HG02759 (cell line): Measurements from ENCODE around the gene CLTCL1.
"Not testable (repeated sequence)": the region's sequence is repeated elsewhere in the genome, so short reads cannot be mapped to it uniquely, and the experiment has no call there.

ENCODE experiments used
- ATAC-seq: cut with Tn5 transposase; IDR thresholded peaks from one replicate; pipeline ENCODE4 v1.9.1; 2021; ENCODE audit warnings: mild to moderate bottlenecking, moderate library complexity; ENCODE audit not compliant: unreplicated experiment

The CLTCL1 gene

DNA sequence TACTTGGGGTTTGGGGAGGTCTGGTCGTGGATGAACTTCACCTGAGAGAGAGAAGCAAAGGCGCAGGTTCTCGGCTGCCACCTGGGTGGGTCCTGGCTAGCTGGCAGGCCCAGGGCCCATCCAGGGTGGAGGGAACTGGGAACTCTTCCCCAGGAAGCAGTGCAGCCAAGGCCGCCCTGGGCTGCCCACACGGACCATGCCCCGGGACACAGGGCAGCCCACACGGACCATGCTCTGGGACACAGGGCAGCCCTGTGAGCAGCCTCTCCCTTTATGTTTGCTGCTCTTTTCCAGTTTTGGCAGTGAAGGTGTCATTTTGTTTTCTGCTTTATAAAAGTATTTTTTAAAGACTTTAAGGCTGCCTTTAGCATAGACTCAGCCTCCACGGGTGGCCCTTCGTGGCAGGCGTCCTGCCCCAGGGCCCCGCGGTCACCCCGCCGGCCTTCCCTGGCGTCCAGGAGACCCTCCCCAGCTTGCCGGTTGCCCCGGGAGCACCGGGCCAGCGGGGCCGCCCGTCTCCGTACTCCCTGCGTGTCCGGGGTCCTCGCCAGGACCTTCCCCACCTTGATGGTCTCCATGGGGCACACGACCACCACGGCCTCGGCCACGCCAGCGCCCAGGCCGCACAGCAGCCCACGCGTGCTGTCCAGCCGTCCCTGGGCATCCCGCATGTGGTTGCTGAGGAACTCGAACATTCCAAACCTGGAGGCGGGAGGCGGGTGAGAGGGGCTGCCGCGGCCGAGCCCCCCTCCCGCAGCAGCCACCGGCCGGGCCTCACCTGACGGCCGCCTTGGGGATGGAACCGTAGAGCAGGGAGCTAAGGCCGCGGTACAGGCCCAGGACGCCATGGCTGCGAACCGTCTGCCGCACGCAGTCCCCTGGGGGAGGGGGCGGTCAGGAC, 114.1 kb downstream of the CLTCL1 start:
- no peak for ATAC-seq

DNA sequence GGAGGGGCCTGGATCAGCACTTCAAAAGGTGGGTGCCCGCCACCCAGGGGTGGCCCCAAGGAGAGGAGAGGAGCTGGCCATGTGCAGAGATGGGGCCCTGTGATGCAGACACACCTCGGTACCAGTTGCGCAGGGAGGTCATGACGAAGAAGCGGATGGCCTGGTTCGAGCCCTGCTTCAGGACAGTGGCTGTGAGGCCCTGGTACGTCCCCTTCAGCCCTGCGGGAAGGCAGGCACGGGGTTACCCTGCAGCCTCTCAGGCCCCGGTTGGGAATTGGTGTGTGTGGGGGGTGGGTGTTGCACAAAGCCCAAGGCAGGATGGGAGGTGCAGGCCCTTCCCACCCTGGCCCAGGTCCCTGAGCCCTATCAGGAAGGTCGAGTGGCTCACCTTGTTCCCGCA, 114.8 kb downstream of the CLTCL1 start:
- no peak for ATAC-seq

DNA sequence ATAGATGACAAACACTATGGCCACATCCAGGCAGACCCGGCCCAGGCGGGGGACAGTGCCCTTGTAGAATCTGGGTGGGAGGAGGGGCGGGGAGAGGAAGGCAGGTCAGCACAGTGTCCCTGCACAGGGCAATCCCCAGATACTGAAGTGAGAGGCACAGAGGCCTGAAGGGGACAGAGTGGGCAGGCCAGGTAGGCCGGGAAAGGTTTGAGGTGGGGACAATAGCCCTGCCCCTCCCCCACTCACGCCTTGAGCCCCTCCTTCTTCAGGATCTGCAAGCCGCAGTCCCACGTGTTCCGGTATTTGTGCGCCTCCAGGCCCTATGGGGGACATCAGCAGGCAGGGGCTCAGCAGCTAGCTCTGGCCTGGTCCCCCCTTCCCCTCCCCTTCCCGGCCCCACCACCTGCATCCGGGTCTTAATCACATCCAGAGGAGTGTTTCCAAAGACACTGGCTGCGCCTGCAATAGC, 115.3 kb downstream of the CLTCL1 start:
- no peak for ATAC-seq

DNA sequence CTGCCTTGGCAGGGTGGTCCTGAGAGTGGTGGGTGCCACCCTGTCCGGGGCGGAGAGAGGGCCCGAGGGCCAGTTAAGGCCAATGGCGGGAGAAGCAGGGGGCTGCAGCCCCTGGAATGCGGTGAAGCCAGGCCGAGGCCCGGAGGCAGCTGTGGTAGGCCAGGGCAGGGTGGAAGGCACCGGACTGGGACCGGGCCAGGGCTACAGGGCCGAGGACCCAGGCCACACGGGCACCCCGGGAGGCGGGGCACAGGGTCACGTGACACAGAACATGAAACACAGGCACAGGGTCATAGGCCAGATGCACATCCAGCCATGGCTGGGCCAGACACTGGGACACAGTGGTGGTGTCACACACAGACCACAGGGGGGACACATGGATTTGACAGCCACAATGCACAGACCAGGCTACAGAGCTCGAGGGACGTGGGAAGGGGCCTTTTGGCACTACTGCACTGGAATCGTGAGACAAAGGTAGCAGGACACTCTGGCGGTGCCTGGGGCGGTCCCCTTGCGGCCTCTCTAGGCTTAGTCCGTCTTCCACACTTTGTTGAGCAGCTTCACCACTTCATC, 115.8 kb downstream of the CLTCL1 start:
- no peak for ATAC-seq

DNA sequence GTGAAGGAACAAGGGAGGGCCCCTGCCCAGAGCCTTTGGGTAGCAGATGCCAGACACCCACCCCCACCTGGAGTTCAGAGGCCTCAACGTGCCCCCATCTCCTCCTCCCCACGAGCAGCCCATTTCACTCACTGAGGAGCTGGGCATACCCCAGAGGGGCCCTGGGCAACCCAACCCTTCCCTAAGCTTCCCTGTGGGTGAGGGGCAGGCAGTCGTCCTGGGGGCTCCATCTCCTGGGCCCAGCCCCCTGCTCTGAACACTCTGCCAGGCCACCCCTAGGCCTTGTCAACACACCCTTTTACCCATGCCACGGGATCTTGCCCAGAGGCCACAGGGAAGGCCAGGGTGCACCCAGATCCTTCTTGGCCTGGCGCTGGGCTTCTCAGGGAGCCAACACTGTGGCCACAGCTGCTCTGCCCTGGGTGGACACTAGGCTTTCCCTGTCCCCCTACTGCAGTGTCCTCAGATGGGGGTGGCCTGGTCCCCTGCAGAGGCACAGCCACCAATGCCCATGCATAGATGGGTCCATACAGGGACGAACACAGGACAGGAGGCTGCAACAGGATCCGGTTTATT, 116.4 kb downstream of the CLTCL1 start:
- no peak for ATAC-seq

DNA sequence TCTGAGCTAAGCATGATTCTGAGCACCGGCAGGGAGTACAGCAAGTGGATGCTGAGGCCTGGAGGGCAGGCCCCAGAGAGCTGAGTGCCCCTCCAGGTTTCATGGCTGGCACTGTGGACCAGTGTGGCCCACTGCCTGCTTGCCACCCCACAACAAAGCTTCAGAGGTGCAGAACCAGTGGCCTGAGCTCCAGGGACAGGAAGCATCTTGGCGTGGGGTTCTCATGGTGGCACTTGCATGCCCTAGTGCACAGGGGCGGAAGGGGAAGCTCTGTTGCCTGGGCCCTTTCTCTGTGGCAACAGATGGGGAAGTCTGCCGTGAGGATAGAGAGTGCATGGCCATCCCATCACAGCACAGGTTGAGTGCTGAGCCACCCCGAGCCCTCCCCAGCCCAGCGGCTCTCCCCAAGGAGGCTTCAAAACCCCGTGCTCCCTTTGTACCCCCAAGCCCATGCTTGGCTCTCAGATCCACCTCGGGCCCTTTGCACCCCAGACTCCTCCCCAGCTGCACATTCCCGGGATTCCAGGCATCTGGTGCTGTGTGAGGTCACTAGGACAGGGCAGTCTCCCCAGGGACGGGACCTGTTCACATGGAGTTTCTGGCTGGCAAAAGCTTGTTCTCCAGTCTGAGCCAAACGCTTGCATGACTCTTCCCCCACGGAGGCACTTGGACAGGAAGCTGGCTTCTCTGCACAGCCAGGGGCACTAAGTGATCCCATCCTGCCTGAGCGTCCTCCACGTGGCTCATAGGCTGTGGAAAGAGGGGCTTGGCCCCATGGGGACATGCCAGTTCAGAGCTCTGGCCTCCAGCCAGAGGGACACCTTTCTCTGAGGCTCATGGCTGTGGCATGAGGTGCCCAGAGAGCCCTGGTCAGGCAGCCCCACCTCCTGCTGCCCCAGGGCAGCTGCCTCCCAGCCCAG, 117.2 kb downstream of the CLTCL1 start:
- no peak for ATAC-seq

DNA sequence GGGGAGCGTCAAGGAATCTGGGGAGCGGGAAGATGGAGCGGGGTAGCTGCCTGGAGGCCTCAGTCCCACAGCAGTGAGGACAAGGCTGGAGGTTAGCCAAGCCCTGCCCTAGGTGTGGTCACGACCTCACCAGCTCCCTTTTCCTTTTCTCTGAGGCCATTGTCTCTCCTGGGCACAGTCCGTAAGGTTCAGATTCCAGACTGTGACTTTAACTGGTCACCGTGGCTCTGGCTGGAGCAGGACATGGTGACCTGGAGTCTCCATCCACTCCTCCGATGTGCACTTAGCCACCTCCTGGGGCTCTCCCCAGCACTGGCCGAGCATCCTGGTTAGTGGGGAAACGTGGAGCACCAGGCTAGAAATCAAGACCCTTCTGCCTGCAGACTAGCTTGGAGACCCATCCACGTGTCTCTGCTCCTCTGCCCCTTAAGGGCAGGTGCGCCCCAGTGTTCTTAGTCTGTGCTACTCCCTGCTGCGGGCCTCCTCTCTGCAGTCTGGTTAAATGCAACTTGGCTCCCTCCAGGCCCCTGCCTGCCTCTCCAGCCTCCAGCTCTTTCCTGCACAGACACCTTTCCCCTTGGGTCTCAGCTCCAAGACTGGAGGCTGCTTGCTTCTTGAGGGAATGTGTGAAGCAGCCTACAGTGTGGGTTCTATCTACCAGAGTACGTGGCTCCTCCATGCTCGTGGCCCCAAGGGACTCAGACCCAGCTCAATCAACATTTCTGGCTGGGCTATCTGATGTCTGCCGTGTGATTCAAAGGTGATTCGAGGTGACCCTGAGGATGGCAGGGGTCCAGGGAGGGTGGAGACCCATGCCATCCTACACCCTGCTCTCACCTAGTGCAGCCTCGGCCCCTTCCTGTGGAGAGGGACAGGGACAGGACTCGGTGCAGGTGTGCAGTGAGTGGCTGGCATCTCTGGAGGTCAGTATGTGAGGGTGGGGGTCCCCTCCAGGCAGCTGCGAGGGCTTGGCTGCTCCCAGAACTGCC, 118.2 kb downstream of the CLTCL1 start:
- ATAC-seq: no peak

DNA sequence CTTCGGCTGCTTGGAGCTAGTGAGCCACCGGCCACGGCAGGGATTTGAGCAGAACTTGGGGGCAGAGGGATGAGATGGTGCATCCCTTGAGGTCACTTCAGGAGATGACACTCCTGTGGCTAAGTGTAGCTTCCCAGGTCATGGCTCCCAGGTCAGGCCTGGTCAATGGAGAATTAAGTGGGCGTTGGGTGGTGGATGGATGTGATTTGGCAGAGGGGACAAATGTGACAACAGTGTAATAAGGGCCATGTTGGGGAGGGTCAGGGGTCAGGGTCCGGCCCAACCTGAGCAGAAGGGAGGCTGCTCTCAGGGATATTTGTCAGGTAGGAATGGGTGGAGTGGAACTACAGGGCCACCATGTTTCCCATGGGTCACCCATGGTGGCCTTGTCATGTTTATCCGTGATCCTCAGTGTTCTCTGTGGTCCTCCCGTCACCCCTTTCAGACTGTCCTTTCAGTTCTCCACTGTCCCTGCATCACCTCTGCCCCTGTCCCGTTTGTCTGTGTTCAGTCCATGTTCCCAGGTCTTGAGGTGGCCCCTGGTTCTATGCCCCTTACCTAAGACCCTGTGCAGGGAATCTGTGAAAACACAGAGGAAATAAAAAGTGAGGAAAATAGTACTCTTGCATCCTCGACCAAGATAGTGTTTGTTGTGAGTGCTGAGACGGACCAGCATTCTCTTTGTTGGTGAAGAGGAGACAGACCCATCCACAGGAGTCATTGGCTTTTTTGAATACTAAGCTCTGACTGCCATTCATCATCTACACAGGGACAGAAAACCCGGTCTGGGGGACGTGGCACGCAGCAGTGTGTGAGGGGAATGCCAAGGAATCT, 119.1 kb downstream of the CLTCL1 start:
- ATAC-seq: no peak

DNA sequence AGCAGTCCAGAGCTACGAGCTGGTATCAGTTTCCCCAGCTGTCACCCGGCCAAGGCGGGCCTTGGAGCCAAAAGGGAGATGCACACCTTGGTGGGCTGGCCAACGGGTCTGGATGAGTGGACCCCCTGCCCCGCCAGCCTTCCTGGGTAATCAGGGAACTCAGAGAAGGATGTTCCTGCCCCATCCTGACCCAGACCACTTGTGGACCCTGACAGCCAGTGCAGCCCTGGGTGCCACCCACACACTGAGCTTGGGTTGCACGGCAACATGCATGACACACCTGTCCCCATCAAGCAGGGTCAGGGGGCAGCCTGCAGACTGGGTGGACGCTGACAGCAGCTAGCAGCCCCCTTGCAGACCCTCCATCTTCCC, 121.6 kb downstream of the CLTCL1 start:
- ATAC-seq: no peak

DNA sequence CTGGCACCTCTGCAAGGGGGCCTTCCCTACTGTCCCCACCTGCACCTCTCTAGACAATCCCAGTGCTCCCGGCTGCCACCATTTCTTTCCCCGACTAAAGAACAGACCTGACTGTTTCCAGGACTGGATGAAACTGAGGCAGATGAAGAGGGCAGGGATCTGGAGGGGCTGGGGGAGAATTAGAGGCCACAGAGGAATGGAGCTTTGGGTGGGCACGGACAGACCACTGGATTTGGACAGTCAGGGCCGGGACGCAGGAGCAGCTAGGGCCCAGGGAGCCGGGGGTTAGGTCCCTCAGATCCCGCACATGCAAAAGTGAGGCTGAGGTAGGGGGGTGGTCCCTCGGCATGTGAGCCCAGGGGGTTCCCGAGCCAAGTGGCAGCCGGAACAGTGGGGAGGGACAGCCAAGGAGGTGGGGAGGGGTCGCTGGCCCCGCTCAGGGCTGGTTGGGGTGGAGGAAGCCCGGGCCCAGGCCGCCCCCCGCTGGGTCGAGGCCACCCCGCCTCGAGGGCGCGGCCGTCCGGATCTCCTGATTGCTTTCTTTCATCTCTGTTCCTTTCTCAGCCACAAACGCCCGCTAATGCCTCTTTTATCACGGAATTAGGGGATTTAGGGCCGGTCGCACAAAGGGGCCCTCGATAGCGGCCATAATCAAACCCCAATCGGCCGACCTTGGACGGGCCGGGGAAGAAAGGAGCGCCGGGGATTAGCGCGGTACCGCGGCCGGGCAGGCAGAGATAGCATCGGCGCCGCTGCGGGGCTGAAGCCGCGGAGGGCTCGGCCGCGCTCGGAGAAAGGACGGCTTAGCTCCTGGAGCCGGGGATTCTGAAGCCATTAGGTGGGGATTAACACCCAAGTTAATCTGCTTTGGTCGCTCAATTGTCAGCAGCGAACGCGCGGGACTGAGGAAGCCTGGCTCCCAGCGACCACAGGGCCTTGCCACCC, 122.2 kb downstream of the CLTCL1 start:
- no peak for ATAC-seq

DNA sequence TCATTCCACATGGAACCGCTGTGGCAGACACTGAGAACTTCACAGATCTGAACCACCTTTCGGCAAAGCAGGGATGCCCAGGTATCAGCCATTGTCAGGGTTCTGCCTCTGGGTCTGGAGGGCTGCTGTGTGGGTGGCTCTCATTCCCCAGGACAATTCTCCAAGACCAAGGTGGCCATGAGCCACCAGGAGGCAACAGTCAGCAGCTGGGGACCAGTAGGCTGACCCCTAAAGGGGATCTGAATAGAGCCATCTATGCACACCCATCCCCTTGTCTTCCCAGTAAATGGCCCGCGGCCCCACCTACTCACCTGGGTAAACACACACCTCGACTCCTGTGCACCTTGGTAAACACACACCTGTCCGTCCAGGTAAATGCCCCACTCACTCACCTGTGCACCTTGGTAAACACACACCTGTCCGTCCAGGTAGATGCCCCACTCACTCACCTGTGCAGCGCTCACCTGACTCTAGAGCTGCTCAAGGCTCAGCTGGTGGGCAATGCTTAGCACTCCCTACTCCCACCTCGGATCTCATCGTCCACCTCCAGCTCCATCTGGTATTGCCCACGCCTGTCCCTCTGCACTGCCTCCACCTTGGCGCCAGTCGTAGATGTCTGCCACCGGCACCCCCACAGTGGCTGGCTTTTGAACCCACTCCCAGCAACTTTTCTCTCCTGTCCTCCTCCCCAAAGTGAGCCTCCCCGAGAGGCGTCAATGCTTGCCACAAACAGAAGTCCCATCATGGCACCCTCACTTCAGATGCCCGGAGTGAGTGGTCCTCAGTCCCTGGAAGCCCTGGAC, 123.2 kb downstream of the CLTCL1 start:
- no peak for ATAC-seq

DNA sequence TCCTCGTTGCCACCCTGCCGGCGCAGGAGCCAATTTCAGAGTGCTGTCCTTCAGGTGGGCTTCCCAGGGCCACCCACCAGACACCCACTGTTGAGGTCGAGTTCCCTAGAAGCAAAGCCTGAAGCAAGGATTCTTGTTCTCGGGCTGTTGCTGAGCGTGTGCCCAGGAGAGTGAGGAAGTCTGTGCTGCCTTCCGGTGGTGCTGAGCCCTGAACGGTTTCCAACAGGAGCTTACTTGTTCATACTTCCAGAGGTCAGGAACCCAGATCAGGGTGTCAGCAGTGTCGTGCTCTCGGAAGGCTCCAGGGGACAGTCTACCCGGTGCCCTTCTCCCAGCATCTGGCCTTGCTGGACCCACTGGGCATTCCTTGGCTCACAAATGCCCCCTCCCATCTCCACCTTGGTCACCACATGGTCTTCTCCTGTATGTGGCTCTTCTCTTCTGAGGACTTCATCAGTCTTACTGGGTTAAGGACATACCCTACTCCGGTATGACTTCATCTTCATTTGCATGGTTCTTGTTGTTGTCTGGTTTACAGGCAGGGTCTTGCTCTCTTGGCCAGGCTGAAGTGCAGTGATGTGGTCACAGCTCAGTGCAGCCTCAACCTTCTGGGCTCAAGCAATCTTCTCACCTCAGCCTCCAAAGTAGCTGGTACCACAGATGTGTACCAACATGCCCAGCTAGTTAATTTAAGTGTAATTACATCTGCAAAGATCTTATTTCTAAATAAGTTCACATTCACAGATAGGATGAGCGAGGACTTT, 124.2 kb downstream of the CLTCL1 start:
- ATAC-seq: no peak

DNA sequence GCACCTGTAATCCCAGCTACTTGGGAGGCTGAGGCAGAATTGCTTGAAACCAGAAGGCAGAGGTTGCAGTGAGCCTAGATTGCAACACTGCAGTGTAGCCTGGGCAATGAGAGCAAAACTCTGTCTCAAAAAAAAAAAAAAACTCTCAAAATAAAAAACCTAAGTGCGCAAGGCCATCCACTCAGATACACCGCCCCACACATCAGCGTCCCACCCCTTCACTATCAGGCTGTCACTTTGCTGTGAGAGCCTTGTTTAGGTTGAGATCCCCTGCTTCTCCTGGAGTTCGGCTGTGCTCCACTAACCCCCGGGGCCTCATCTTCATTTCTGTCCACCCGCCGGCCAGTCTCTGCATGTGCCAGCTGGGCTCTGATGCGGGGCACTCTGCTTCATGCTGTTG, 125.1 kb downstream of the CLTCL1 start:
- ATAC-seq: no peak

DNA sequence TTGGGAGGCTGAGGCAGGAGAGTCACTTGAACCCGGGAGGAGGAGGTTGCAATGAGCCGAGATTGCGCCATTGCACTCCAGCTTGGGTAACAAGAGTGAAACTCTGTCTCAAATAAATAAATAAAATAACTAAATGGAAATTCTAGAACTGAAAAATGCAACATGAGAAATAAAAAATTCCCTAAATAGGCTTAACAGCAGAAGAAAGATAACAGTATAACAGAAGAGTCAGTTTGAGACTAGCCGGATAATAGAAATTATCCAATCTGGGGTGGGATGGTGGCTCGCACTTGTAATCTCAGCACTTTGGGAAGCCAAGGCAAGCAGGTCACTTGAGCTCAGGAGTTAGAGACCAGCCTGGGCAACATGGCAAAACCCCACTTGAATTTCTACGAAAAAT, 127.1 kb downstream of the CLTCL1 start:
- no peak for ATAC-seq

DNA sequence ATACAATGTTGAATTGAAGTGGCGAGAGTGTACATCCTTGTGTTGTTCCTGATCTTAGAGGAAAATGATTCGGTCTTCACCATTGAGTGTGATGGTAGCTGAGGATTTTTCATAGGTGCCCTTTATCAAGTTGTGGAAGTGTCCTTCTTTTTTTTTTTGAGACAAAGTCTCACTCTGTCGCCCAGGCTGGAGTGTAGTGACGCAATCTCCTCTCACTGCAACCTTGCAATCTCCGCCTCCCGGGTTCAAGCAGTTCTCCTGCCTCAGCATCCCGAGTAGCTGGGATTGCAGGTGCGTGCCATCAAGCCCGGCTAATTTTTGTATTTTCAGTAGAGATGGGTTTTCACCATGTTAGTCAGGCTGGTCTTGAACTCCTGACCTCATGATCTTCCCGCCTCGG, 132.9 kb downstream of the CLTCL1 start:
- ATAC-seq: not testable (repeated sequence)

DNA sequence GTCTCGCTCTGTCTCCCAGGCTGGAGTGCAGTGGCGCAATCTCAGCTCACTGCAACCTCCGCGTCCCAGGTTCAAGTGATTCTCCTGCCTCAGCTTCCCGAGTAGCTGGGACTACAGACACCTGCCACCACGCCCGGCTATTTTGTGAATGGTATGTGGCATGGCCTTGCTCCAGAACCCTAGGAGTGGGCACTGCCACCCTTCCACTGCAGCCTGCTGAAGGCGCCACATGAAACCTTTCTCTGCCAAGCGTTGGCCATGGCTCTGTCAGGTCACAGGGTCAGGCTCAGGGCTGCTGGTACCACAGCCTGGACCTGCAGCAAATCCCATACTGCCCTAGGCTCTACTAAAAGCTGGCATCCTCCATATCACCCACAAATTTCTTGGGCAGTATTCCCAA, 135.4 kb downstream of the CLTCL1 start:
- ATAC-seq: not testable (repeated sequence)
